Effector CD8-positive, alpha-beta T cell (primary cell): ENCODE data around the gene DYRK1A.

Experiments used
- DNase-seq: peaks from one replicate; lab custom pipeline; 2025; lab: John Stamatoyannopoulos, UW

Gene DYRK1A

DNA sequence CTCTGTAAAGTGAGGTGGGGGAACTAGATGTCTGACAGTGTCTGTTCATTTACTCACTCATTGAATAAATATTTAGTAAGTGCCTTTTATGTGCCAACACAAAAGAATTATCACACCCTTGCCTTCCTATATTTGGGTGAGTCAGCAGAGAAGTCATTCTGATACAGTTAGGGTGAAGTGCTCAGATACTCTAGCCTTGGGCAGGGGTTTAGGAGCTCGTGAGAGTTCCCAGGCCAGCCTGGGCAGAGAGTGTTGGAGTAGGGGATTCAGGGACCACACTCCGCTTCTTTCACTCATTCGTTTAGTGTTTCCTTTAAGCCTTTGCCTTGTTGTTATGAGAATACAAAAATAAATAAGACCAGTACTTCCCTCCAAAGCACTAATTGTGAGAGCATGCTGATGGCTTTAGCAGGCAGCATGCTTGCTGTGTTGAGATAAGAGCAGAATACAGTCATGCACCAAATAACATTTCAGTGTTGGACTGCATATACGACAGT, 83.9 kb downstream of the DYRK1A start:
- DNase-seq, result no peak

DNA sequence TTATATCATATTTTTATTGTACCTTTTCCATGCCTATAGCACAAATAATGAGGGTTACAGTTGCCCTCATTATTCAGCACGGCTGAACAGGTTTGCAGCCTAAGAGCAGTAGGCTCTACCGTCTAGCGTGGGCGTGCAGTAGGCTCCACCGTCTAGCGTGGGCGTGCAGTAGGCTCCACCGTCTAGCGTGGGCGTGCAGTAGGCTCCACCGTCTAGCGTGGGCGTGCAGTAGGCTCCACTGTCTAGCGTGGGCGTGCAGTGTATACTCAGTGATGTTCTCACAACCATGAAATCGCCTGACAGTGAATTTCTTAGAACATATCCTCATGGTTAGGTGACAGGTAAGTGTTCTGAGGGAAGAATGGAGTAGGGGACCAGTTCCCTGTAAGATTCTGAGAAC, 84.9 kb downstream of the DYRK1A start:
- DNase-seq, result no peak

DNA sequence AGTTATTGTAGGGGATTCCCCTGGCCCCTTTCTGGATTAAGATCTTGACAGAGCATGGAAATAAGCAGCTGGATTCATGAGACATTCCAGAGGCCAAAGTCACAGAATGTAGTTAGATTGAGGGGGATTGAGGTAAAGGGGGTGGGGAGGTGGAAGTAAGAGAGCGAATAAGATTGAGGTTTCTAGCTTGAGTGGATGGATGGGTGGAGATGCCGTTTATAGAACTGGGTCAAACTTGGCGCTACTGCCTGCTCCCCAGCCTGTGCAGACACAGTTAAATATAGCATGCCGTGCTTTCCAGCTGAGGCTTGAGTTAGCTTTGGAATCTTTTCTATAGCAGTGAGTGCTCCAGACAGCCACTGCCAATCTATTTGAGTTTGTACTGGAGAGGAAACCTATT, 85.7 kb downstream of the DYRK1A start:
- no peak for DNase-seq

DNA sequence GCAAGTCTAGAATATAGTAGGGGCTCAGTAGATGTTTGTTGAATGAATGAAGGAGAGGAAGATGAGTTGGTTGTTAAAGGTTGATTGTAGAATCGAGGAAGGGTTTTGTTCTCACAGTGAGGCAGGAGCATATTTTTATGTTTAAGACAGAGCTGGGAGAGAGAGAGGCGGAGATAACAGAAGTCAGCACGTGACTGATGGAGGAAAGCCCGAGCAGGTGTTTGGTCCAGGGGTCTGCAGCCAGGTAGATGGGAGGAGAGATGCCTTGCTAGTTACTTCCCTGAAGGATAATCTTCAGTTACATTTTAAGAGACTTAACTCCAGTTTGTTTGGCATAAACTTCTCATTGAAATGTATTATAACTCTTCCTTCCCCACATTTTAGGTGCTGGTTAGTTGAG, 86.8 kb downstream of the DYRK1A start:
- no peak for DNase-seq

DNA sequence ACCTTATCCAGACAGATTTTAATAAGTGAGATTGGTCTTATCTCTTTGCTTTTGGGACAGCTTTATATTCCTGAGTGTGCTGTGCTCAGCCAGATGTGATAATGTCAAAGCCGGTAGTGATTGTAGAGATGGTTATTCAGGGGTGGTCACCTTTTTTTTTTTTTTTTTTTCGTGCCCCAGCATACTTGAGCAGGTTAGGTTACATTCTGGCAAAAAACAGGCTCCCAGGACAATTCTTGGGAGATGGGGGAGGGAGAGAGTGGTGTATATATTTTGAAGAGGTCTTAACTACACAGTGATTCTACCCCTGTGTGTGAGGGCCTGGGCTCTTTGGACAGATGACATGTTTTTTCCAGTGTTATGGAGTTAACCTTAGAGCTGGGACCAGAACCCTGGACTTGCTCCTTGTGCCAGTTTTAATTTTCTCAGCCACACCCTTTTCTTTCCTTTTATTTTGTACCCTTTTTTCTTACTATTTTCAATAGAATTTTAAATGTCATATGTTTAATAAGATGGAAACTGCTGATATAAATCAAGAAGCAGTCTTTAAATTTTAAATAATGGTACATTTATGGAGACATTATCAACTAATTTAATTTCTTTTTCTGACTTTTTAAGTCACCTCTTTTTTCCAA, 88.4 kb downstream of the DYRK1A start:
- no peak for DNase-seq

DNA sequence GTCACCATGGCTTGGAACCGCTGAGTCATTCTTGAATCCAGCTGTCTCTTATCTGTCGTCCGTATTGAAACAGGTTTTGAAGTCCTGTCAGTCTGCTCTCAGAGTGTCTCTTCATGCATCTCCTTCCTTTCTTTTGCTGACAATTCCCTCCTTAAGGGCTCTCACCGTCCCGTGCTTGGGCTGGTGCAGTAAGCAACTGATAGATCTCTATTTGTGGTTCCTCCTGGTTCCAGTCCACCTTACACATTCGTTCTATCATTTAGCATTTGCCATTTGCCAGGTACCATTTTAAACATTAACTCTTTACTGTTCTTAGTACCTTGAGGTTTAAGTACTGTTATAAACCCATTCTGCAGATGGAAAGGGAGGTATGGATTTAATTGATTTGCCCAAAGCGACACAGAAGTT, 88.9 kb downstream of the DYRK1A start:
- no peak for DNase-seq

DNA sequence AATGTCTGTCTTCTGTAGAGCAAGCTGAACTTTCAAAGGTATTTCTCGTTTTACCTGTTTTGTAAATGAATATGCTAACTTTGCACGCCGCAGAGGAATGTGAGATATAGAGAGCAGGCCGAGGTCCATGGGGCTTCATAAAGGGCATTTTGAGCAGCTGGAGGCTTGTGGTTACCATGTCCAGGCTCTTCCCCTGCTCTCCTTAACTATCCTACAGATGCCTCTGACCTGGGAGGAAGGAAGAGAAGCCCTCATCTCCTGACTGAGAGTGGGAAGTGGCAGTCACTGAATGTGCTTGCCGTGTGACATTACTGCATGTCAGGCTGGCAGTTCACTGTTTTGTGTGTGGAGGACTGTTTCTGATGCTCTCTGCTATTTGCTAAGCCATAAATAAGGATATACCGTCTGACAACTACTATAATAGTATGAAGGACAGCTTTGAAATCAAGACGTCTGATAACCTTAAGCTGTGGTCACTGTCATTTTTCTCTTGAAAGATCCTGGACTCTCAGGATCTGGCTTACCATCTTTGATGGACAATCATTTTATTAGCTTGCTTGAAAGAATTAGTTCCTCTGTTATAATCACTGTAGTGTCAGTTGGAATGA, 92.2 kb downstream of the DYRK1A start:
- DNase-seq, result no peak

DNA sequence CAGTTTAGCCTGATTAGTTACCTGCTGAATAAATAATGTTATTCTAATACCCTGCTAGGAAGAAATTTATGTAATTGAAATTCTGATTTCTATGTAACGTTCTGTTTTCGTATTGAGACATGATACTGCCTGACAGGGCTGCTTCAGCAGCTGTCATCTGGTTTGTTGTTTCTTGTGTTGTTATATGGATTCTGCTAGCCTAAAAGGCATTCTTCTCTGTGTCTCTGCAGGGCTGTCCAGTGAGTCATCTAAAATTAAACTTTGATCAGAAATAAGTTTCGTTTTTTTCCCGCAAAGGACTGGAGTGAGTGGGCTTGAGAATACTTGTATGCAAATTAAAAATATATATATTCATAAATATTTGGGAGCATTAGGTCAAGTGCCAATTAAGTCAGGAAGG, 93.0 kb downstream of the DYRK1A start:
- no peak for DNase-seq

DNA sequence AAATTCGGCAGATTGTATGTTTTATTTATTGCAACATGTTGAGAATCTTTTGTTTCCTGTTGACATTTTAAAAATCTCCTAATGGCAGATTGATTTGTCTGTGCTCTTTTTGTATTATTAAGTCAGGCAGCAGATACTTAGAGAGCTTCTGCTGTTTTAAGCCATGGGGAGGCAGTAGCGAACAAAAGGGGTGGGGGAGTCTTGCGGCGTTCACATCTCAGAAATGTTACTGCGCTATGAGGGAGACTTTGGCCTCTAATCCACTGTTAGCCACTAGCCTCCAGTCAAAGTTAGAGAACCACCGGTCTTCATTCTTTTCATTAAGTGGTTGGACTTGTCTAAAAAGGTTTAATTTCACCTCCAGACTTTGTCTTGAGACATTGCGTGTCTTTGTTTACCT, 93.6 kb downstream of the DYRK1A start:
- DNase-seq, result no peak

DNA sequence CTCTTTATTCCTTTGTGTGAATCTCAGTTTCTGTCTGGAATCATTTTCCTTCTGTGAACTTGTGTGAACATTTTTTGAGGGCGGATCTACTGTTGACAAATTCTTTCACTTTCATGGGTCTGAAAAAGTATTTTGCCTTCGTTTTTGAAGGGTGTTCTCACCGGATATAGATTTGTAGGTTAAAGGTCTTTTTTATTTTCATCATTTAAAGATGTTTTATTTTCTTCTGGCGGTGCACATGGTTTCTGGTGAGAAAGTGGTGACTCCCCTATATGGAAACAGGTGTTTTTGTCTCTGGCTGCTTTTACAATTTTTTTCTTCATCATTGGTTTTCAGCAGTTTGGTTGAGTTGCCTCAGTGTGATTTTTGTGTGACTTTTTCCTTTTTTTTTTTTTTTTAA, 94.9 kb downstream of the DYRK1A start:
- no peak for DNase-seq

DNA sequence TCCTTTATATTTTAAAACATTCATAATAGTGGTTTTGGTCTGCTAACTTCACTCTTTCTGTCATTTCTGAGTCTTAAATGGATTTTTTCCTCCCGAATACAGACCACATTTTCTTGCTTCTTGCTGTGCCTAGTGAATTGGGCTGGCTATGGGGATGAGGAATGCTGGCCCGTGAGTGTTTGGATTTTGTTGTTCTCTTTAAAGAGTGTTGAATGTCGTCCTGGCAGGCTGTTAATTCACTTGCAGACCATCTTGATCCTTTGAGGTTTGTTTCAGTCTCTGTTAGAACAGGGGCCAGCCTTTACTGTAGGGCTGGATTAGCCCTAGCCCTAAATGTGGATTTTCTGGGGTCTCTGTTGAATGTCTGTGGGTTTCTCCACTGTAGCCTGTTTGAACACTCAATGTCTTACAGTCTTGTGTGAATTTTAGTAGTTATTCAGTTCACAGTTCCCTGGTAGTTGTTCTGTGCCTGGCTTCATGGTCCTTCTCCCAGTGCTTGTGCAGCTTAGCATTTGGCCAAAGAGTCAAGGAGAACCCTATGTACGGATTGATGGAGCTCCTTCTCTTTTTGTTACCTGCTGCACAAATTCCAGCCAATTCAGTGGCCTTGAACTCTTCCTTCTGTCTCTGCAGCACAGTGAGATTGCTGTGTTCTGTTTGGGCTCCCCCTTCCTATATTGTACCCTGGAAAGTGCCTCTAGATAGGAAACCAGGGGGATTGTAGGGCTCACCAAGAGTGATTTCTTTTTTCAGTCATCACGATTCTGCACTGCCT, 95.7 kb downstream of the DYRK1A start:
- DNase-seq, result no peak

DNA sequence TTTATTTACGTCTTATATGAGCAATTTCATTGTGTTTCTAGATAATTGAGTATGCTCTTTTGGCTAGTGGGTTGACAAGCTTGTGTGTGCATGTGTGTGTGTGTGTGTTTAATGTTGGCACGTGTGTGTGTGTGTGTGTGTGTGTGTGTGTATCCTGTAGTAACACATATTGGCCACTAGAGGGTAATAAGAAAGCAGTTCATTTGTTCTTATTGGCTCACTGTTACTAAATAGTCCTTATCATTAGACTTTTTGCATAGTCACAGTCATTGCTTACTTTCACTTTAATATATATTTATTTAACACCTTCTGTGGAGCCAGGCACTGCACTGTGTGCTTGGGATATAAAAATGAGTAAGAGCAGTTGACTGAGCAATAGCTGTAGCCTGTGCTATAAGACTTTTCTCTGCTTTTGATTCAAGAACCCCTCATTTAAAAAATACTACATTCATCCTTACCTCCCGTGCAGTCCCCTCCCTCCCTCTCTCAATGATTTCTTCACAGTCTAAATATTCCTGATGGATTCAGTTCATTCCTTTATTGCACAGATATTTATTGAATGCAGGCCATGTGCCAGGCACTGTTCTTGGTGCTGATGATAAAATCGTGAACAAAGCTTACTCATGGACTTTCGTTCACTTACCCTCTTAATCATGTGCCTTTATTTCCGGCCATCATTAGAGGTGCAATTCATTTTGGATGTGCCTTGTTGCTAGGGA, 96.7 kb downstream of the DYRK1A start:
- no peak for DNase-seq

DNA sequence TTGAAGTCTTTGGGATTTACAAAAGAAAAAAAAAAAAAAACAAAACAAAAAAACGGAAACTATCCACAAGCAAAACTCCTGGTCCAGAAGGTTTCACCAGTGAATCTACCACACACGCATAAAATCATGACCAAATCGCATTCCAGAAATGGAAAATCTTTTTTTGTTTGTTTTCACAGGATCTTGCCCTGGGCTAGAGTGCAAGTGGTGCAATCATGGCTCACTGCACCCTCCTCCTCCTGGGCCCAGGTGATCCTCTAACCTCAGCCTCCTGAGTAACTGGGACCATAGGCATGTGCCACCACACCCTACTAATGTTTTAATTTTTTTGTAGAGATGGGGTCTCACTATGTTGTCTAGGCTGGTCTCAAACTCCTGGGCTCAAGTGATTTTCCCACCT, 100.5 kb downstream of the DYRK1A start:
- no peak for DNase-seq

DNA sequence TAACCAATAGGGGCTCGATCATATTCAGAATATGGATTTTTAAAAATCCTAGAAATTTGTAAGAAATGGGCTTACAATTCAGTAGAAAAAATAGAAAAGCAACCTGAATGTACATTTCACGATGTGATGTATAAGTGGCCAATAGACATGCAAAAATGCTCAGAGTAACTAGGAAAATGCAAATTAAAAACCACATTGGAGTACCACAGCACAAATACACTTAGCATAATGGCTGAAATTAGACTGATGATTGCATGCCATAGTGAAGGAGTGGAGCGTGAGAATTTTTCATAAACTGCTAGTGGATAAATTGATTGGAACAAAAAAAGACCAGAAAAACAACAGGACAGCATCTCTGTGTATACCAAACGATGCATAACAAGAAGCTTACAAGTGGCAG, 102.3 kb downstream of the DYRK1A start:
- no peak for DNase-seq

DNA sequence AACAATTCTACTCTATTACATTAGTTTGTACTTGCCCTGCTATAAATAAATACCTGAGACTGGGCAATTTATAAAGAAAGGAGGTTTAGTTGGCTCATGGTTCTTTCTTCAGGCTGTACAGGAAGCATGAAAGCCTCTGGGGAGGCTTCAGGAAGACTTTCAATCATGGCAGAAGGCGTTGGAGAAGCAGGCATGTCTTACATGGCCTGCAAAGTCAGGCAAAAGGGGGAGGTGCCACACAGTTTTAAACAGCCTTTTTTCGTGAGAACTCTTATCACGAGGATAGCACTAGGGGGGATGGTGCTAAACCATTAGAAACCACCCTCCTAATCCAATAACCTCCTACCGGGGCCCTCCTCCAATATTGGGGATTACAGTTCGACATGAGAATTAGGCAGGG, 102.9 kb downstream of the DYRK1A start:
- no peak for DNase-seq

DNA sequence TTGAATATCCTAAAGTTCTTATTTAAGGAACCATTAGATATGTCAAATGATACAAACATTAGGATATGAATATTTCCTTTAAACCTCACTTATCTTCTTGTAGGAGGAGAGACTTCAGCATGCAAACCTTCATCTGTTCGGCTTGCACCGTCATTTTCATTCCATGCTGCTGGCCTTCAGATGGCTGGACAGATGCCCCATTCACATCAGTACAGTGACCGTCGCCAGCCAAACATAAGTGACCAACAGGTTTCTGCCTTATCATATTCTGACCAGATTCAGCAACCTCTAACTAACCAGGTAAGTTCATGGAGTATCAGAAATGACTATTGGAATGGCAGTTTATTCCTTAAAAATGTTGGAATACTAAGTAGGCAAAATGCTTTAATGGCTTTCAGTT, 106.0 kb downstream of the DYRK1A start:
- no peak for DNase-seq

DNA sequence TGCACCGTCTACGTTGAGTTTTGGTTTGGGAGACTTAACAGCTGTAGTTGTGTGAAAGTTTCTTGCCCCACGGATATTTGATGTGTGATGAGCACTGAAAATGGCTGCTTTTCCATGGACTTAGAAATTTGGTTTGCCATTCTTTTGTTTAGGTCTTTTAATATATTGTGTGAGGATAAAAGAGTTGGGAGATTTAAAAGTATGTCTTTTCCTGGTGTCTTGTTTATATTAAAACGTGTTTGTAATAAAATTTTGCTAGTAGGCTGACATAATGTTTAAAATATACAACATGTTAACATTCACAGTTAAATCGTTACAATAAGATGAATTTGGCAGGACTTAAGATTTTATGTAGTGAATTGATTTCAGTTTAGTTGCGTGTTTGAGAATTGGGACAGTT, 106.9 kb downstream of the DYRK1A start:
- no peak for DNase-seq

DNA sequence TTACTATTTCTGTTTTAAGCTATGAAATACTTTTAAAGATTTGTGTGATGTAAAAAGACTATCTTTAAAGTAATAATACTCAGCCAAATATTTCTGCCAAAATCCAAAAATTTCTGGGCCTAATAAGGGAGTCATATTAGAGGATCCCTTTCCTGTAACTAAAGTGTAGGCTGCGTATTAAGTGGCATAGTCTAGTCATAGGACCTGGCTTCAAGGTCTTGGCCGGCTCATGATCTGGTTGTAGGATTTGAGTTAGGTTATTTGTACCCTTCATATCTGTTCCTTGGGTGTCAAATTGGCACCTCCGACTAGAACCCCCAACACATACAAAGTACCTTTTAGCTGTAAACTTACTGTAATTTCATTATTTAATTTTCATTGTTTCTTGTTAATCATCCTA, 107.8 kb downstream of the DYRK1A start:
- no peak for DNase-seq

DNA sequence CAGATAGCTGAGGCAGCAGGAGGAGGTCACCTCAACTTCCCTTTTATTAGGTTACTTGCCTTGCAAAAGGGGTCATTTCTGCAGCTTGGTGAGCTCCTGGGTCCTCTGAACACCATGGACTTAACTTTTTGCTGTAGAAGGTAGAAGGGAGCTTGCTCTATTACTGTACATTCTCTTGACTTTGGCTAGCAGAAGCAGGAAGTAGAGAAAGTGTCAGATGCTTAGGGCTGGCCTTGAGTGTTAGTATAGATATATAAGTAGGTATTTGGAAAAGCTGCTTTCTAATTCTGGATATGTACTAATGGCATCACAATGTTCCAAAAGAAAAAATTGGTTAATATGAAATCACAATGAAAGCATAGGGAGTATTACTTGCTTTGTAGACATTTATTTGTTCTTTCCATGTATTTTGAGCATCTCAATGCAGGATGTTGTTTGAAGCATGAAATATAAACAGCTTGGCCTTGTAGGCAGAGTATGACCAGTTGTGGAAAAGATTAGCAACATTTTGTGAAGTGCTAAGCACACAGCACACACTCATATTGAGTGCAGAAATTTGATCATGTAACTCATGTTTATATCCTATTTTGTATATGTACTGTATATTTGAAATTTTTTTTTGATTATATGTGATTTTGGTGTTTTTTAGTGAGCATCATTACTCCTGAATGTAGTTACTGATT, 108.8 kb downstream of the DYRK1A start:
- DNase-seq, result no peak

DNA sequence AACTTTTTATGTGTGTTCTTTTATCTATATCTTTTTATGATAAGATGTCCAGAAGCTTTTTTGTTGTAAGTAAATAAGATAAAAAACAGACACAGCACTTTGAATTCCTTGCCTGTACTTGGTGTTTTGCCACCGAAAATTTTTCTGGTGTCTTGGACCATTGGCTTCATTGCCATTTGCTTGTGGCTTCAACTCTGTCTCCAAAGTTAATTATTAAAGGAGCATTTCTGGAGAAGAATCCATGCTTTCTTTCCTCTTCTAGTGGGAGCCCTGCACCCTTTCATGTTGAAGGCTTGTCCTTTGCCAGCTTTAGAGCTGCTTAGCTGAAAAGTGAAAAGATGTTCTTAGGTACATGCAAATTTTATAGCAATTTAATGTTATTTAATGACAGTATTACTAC, 112.2 kb downstream of the DYRK1A start:
- no peak for DNase-seq

DNA sequence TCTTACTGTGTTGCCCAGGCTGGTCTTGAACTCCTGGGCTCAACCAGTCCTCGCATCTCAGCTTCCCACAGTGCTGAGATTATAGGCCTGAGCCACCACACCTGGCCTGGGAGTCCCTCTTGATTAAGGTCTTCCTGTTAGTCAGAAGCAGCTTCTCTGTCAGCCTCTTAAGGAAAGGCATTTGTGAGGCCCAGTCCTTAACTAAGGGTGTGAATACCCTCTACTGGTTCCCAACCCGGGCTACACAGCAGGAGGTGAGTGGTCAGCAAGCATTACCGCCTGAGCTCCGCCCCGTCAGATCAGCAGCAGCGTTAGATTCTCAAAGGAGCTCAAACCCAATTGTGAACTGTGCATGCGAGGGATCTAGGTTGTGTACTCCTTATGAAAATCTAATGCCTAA, 117.2 kb downstream of the DYRK1A start:
- no peak for DNase-seq
